Upper lobe of left lung (tissue), 6 donors: ENCODE measurements around the gene PRELP. TPM values are rescaled to one million over a fixed set of nuclear protein-coding genes. Genes with fewer than 3 reads are reported as not detected.
A peak's percentile ranks its signal among the peaks of the same experiment; 100 is the strongest.
"Not testable (repeated sequence)": the region's sequence is repeated elsewhere in the genome, so short reads cannot be mapped to it uniquely, and the experiment has no call there.

Experiments
- ATAC-seq, 2 donors: fragments of 200-7000 bp; cut with Tn5 transposase; one replicate each; pipeline ENCODE4 v1.9.1; 2022; ENCODE audit warnings: mild to moderate bottlenecking in 2 of 2, moderate library complexity in 2 of 2; ENCODE audit not compliant: low FRiP score in 2 of 2
- DNase-seq, 2 donors: peaks; one replicate each; pipeline ENCODE4 v3.0.0-alpha.2; 2019 to 2020
- H3K27ac ChIP-seq, 4 donors: fragments of 200-600 bp; sonication (generic); one replicate each; pipeline ENCODE4 v1.5.1; 2016 to 2019
- H3K27me3 ChIP-seq, 4 donors: fragments of 200-600 bp; sonication (generic); one replicate each; pipeline ENCODE4 v1.5.1; 2017 to 2019
- H3K36me3 ChIP-seq, 4 donors: fragments of 200-600 bp; sonication (generic); one replicate each; pipeline ENCODE4 v1.5.1; 2016 to 2019
- H3K4me1 ChIP-seq, 4 donors: fragments of 200-600 bp; sonication (generic); one replicate each; pipeline ENCODE4 v1.5.1; 2018 to 2019
- H3K4me3 ChIP-seq, 4 donors: fragments of 200-600 bp; sonication (generic); one replicate each; pipeline ENCODE4 v1.5.1; 2017 to 2019; ENCODE audit warnings: mild to moderate bottlenecking in 2 of 4, moderate library complexity in 1 of 4
- H3K9me3 ChIP-seq, 4 donors: fragments of 200-600 bp; sonication (generic); one replicate each; pipeline ENCODE4 v1.5.1; 2018 to 2019
- CTCF ChIP-seq, 6 experiments: fragments of 450-650 bp in 4 of 6; fragments of 200-600 bp in 2 of 6; sonication (generic) in 2 of 6; IDR thresholded peaks; one replicate each; pipeline ENCODE4 v1.5.1; 2016 to 2019; ENCODE audit warnings: antibody characterized with exemption in 6 of 6
- EP300 ChIP-seq, 4 donors: sonication (generic); formaldehyde crosslinking; IDR thresholded peaks; one replicate each; pipeline ENCODE4 v1.5.1; 2017; ENCODE audit warnings: antibody characterized with exemption in 4 of 4, control low read depth in 2 of 4
- POLR2A ChIP-seq, 4 donors: fragments of 450-650 bp; IDR thresholded peaks; one replicate each; pipeline ENCODE4 v1.5.1; 2016 to 2017; ENCODE audit warnings: antibody characterized with exemption in 4 of 4, mild to moderate bottlenecking in 2 of 4
- POLR2AphosphoS5 ChIP-seq, 2 donors: sonication (generic); formaldehyde crosslinking; IDR thresholded peaks; one replicate each; pipeline ENCODE4 v1.5.1; 2017; ENCODE audit warnings: antibody characterized with exemption in 2 of 2
- WGBS, 2 donors: methylation state at CpG; one replicate each; pipeline ENCODE4 v1.1.5; 2017 to 2018; 5-methylcytosine and 5-hydroxymethylcytosine counted together
- total RNA-seq, 6 donors: library from RNA; depleted of rRNA in 4 of 6; stranded (reverse); fragments of >200 nt in 4 of 6; gene quantifications; one replicate each; pipeline versions ENCODE4 v1.1.0 to v1.2.1, GENCODE V29; 2016 to 2021
- donor health status: DM: no; HTN: no; CAD: no; lungs with moderate emphysema.
- donor health status: DM: no; HTN: yes; CAD: no; lungs with severe emphysema.

Gene PRELP
- total RNA-seq, 6 donors from 2014 or later = 30.4 to 104 (median 47.3) TPM

GRCh38 chr1:203463469-203464062 lies 12.0 kb upstream of the PRELP start:
- 71% methylated on average over 7 of the region's 7 CpGs for WGBS, 2 donors
- TF ChIP-seq CTCF (IDR thresholded peaks at IDR 0.05) (no peak), POLR2AphosphoS5 (IDR thresholded peaks at IDR 0.05) (no peak), EP300 (IDR thresholded peaks at IDR 0.05) (no peak), POLR2A (IDR thresholded peaks at IDR 0.05) (no peak)
- Histone ChIP-seq H3K9me3 (no peaks in the 10 kb centered on the region), H3K4me3 (no peak overlapping the region), H3K36me3 (no peaks in the 10 kb centered on the region), H3K4me1 (peaks cover 6 to 11% (median 10%) of the 10 kb centered on the region in 4 donors), H3K27me3 (no peaks in the 10 kb centered on the region), H3K27ac (peak overlapping the region; percentile 49 to 81 (median 74))
- DNase-seq = no peak
- peak; percentile 38 to 85 for ATAC-seq

DNA sequence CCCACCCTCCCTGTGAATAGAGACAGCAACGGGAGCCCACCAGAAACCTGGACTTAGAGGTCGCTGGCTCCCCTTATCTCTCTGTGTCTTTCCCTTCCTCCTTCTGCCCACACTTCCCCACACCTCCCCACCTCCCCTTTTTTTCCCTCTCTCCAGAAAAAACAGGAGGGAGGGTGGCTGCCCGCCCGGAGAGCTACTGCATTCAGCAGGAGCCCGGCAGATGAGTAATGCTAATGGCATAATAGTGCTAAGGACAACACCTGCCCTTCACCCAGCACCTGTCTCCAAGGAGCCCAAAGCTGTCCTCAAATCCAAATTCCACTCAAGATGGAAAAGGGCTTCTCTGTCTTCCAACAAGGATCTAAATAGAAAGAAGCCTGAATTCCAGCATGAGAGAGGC lies 11.4 kb upstream of the PRELP start:
- Histone ChIP-seq H3K4me3 (no peak overlapping the region), H3K36me3 (no peaks in the 10 kb centered on the region), H3K27ac (peak overlapping the region; percentile 49 to 81 (median 74)), H3K4me1 (peaks cover 6 to 11% (median 10%) of the 10 kb centered on the region in 4 donors), H3K27me3 (no peaks in the 10 kb centered on the region), H3K9me3 (no peaks in the 10 kb centered on the region)
- ATAC-seq (peak in 1 of 2 donors; percentile 4), DNase-seq (no peak)
- TF ChIP-seq POLR2AphosphoS5 (IDR thresholded peaks at IDR 0.05) = no peak
- WGBS, 2 donors = 71 to 76% methylated on average over 5 of the region's 5 CpGs

DNA sequence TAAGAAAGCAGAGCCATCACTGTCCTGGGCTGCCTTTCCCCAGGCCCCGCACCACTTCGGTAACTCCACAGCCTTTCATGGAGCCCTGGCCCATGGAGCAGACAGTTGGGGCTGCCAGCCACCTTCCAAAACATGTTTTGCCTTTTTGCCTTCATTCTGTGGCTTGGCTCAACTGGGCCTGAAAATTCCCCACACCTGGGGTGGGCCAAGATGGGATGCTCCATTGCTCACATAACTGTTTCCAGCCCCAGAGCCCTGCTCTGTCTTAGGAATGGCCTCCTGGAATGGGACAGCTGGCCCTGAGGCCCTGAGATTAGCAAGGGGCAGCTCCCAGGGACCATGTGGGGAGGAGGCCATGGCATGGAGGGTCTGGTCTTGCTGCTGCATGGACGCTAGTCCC lies 10.9 kb upstream of the PRELP start:
- Histone ChIP-seq H3K27ac (peak overlapping the region; percentile 49 to 81 (median 74)), H3K36me3 (no peaks in the 10 kb centered on the region), H3K4me1 (peaks cover 6 to 11% (median 10%) of the 10 kb centered on the region in 4 donors), H3K9me3 (no peaks in the 10 kb centered on the region), H3K4me3 (no peak overlapping the region), H3K27me3 (no peaks in the 10 kb centered on the region)
- ATAC-seq (no peak), DNase-seq (no peak)
- TF ChIP-seq EP300 (IDR thresholded peaks at IDR 0.05) = no peak
- TF ChIP-seq CTCF (IDR thresholded peaks at IDR 0.05) = no peak
- TF ChIP-seq POLR2A (IDR thresholded peaks at IDR 0.05) = no peak
- TF ChIP-seq POLR2AphosphoS5 (IDR thresholded peaks at IDR 0.05) = no peak
- 68 to 97% methylated on average over 3 of the region's 3 CpGs for WGBS, 2 donors

DNA sequence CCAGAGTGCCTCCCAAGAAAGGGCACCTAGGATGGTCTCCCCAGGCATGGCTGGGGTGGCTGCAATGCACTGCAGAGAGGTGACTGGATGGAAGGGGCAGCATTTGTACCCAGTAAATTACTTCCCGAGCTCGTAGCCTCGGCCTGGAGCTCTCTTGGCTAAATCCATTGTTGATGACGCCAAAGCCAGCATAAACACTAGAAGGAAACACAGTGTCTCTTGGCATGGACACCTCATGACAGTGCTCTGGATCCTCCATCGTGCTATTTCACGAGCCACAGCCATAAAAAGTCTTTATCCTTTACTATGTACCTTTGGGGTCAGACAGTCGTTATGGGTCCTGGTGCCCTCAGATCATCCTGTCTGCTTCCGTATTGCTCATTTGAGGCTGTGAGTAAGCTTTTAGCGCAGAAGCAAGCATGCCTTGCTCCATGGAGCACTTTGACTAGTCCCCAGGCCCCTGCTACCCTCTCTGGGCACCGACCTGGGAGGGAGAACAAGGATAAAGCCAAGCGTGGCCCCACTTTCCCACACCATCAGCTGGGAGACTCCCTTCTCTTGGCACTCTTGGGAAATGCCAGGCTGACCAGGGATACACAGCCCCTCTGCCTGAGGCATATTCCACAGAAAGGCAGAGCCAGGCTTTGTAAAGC lies 10.3 kb upstream of the PRELP start:
- TF ChIP-seq POLR2AphosphoS5 (IDR thresholded peaks at IDR 0.05) (peak in 1 of 2 donors; percentile 39), EP300 (IDR thresholded peaks at IDR 0.05) (no peak)
- no peaks in the 10 kb centered on the region for H3K36me3 ChIP-seq
- no peak for DNase-seq
- H3K9me3 ChIP-seq = no peaks in the 10 kb centered on the region
- H3K27ac ChIP-seq = peak overlapping the region; percentile 55 to 81 (median 74)
- WGBS, 2 donors = 68 to 85% methylated on average over 9 to 11 of the region's 11 CpGs
- H3K27me3 ChIP-seq = no peaks in the 10 kb centered on the region
- peaks cover 6 to 11% (median 10%) of the 10 kb centered on the region in 4 donors for H3K4me1 ChIP-seq
- no peak overlapping the region for H3K4me3 ChIP-seq
- no peak for ATAC-seq

- 34 to 38% methylated on average over 7 of the region's 7 CpGs for WGBS, 2 donors
- DNase-seq (no peak), ATAC-seq (peak in 1 of 2 donors; percentile 56)
- Histone ChIP-seq H3K27me3 (no peaks in the 10 kb centered on the region), H3K9me3 (no peaks in the 10 kb centered on the region), H3K4me3 (no peak overlapping the region), H3K27ac (peak overlapping the region; percentile 55 to 81 (median 74)), H3K4me1 (peaks cover 6 to 11% (median 10%) of the 10 kb centered on the region in 4 donors), H3K36me3 (no peaks in the 10 kb centered on the region)
- TF ChIP-seq POLR2A (IDR thresholded peaks at IDR 0.05) (no peak), EP300 (IDR thresholded peaks at IDR 0.05) (no peak), POLR2AphosphoS5 (IDR thresholded peaks at IDR 0.05) (peak in 1 of 2 donors; percentile 13)
Observed at GRCh38 chr1:203465948-203466347, 9.7 kb upstream of the PRELP start.

DNA sequence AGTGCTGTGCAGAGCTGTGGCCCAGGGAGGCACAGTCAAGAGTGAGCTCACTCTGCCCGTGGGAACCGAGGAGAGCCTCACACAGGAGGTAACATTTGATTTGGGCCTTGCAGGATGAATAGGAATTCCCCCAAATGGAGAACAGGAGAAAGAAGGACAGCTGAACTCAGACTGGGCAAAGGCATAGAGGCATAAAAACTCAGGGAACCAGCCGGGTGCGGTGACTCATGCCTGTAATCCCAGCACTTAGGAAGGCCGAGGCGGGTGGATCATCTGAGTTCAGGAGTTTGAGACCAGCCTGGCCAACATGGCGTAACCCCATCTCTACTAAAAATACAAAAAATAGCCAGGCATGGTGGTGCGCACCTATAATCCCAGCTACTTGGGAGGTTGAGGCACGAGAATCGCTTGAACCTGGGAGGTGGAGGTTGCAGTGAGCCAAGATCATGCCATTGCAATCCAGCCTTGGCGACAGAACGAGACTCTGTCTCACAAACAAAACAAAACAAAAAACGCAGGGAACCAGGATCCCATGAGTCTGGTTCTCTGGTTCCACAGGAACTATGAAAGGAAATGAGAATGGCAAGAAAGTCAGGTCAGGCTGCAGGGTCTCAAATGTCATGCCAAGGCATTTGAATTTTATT lies 8.6 kb upstream of the PRELP start:
- H3K27me3 ChIP-seq, H3K9me3 ChIP-seq, H3K36me3 ChIP-seq, ATAC-seq, DNase-seq, H3K4me3 ChIP-seq: not testable (repeated sequence)
- Histone ChIP-seq H3K27ac (peak overlapping the region; percentile 55 to 81 (median 74)), H3K4me1 (peaks cover 6 to 11% (median 10%) of the 10 kb centered on the region in 4 donors)
- 79 to 84% methylated on average over 13 of the region's 13 CpGs for WGBS, 2 donors
